BJ (cell line): Measurements from ENCODE around the gene ARMS2. TPM values are rescaled to one million over a fixed set of nuclear protein-coding genes. Genes with fewer than 3 reads are reported as not detected.

Experiments used
- CTCF ChIA-PET: fragments of 350-600 bp; formaldehyde crosslinking; extraction: SDS; loops from one replicate; lab custom pipeline; 2021; ENCODE audit warnings: antibody characterized with exemption, inconsistent platforms; lab: Yijun Ruan, JAX
- POLR2A ChIA-PET: fragments of 300-600 bp; sonication (Branson Sonifier 250); formaldehyde crosslinking; extraction: SDS; loops from one replicate; lab custom pipeline; 2021; ENCODE audit warnings: antibody characterized with exemption; lab: Charles Lee
- DNase-seq: peaks from one replicate; pipeline ENCODE4 v3.0.0-alpha.2; 2011; ENCODE audit warnings: low read depth
- H3K27me3 ChIP-seq: 2 replicates; pipeline ENCODE4 v1.6.0; 2011; ENCODE audit warnings: low read length; ENCODE audit not compliant: control insufficient read depth, insufficient read depth
- H3K36me3 ChIP-seq: 2 replicates; pipeline ENCODE4 v1.5.1; 2011; ENCODE audit warnings: low read length; ENCODE audit not compliant: control insufficient read depth, insufficient read depth
- H3K4me3 ChIP-seq: 2 replicates; pipeline ENCODE4 v1.5.1; 2011; ENCODE audit warnings: low read depth, mild to moderate bottlenecking, control low read depth, low read length
- polyA plus RNA-seq: library from polyadenylated mRNA; depleted of rRNA; stranded (reverse); fragments of >200 nt; gene quantifications from 2 replicates; pipeline ENCODE4 v1.2.3, GENCODE V29; 2011
- TF ChIP-seq, protein P1 (sequence below): IDR thresholded peaks from 2 replicates; pipeline ENCODE4 v1.5.1; 2011; ENCODE audit warnings: low read depth, mild to moderate bottlenecking, control low read depth, inconsistent platforms, low read length, moderate library complexity; ENCODE audit not compliant: insufficient read depth

Gene ARMS2
- polyA plus RNA-seq, 1 experiment, result not detected

DNA sequence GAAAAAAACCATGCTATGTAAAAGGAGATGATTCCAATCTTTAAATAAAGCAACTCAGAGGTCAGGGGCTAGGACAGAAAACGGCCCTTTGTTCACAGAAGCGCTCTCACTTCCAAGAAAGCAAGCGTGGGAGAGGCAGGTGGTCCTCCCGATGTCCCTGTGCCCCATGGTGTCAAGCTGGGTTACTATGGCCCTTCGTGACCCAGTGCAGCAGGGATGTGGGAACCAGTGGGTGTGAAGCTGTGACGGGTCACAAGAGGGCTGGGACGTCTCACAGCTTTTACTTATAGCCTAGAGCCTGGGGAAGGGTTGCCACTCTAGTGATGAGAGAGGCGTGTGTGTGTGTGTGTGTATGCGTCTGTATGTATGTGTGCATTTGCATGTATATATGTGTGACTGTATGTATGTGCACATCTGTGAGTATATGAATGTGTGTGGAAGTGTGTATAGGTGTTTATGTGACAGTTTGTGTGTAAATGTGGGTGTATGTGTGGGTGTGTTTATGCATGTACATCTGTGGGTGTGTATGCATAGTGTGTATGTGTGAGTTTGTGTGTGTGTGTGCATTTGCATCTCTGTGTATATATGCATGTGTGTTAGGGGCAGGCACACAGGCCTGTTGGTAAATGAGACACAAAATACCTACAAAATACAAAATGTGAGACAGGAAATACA, 32.1 kb downstream of the ARMS2 start:
- H3K36me3 ChIP-seq, result no peaks in the 10 kb centered on the region
- no peak overlapping the region for H3K4me3 ChIP-seq
- no peak for DNase-seq
- no peaks in the 10 kb centered on the region for H3K27me3 ChIP-seq
- CTCF ChIA-PET, result interaction anchor here (1.0 kb wide), 1 partner anchor 14 kb away, joined by 3 read pairs; no protein-coding TSS in a partner anchor
- TF ChIP-seq, protein P1, sequence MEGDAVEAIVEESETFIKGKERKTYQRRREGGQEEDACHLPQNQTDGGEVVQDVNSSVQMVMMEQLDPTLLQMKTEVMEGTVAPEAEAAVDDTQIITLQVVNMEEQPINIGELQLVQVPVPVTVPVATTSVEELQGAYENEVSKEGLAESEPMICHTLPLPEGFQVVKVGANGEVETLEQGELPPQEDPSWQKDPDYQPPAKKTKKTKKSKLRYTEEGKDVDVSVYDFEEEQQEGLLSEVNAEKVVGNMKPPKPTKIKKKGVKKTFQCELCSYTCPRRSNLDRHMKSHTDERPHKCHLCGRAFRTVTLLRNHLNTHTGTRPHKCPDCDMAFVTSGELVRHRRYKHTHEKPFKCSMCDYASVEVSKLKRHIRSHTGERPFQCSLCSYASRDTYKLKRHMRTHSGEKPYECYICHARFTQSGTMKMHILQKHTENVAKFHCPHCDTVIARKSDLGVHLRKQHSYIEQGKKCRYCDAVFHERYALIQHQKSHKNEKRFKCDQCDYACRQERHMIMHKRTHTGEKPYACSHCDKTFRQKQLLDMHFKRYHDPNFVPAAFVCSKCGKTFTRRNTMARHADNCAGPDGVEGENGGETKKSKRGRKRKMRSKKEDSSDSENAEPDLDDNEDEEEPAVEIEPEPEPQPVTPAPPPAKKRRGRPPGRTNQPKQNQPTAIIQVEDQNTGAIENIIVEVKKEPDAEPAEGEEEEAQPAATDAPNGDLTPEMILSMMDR, result no peak
- POLR2A ChIA-PET, result no interaction called here

DNA sequence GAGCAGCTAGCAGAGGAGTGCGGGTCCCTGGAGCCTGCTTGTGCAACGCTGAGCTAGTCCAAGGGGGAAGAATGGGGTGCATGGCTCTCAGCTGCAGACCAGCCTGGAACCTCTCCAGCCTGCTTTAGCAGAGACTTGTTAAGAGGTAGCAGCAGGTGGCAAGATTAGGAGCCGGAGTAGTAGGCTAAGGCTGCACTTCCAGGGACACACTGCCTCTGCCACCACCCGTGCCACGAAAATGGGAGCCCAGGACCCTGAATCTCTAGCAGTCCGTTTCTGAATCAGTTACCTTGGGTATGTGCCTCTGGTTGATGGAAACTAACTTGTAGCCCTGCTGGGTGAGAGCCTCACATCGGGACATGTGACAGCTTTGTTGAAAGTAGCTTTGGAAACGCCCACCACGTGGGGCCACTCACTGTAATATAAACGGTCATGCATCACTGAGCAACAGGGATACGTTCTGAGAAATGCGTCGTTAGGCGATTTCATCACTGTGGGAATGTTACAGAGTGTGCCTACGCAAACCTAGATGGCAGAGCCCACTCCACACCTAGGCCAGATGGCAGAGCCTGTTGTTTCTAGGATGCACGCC, 32.8 kb downstream of the ARMS2 start:
- Histone ChIP-seq H3K27me3 (no peaks in the 10 kb centered on the region), H3K36me3 (no peaks in the 10 kb centered on the region), H3K4me3 (no peak overlapping the region)
- ChIA-PET POLR2A (no interaction called here), CTCF (interaction anchor here (1.0 kb wide), 1 partner anchor 15 kb away, joined by 3 read pairs; no protein-coding TSS in a partner anchor)
- TF ChIP-seq, protein P1, result no peak
- DNase-seq, result no peak

DNA sequence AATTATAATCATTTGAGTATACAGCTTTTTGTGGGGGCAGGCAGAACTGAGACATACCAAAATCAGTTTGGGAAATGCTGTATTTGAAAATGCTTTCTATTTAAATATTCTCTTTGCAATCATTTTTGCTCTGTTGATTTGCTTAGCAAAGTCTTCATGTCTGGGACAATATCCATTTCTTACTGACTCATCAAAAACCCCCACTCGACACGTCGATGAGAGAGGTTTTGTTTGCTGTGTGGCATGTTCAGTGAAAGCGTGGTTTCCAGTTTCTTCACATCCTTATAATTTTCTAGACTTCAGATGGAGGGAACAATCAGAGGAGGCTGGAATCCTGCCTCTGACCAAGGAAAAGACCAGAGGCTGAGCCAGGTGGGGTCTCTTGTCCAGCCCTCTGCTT, 35.8 kb downstream of the ARMS2 start:
- no peak overlapping the region for H3K4me3 ChIP-seq
- no peak for DNase-seq
- POLR2A ChIA-PET, result no interaction called here
- CTCF ChIA-PET, result interaction anchor here (2.7 kb wide), 1 partner anchor 75 kb away, joined by 8 read pairs; no protein-coding TSS in a partner anchor
- H3K27me3 ChIP-seq, result no peaks in the 10 kb centered on the region
- TF ChIP-seq, protein P1, result no peak
- H3K36me3 ChIP-seq, result no peaks in the 10 kb centered on the region

DNA sequence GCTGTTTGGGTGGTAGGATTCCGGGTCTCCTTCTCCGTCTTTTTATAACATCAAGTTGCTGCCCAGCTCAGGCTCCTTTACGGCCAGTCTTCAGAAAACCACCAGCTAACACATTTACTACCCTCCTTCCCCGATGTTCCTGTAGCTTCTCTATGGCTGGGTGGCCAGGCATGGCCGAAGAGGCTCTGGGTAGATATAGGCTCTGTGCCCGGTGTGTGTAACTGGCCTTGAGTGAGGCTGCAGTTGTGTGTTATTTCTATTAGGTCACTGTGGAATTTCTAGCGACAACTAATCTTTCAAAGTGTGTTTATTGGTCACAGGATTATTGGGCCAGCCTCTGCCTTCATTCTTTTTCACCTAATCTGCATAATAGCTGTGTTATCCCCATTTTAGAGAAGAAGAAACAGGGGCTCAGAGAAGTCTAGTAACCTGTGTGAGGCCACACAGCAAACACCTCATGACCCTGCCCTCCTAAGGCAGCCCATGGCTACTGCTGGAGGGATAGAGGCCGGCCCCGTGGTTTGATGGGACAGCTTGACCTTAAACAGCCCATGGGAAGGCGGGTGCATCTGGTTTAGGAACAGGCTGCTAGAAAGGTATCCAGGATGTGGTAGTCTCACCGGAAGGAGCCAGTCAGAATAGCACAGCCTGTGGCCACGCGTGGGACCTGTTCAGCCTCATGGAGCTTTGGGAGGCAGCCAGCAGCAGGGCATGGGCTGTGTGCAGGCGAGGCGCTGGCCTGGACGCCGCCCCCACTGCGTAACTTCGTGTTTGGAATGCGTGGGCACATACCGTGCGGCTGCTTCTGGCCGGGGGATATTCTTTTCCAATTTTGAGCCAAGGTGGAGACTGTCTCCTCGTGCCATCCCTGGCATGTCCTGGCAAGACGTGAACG, 36.6 kb downstream of the ARMS2 start:
- DNase-seq, result no peak
- CTCF ChIA-PET, result interaction anchor here (1.1 to 2.7 kb wide), 2 partner anchors 21 to 75 kb away, joined by 6 to 8 read pairs; no protein-coding TSS in a partner anchor

More for the DNA sequence above, 36.6 kb downstream of the ARMS2 start:
- TF ChIP-seq, protein P1, result no peak
- POLR2A ChIA-PET, result no interaction called here
- Histone ChIP-seq H3K36me3 (no peaks in the 10 kb centered on the region), H3K27me3 (no peaks in the 10 kb centered on the region), H3K4me3 (no peak overlapping the region)
